Measurements from ENCODE around the gene TRIB2. TPM values are rescaled to one million over a fixed set of nuclear protein-coding genes. Genes with fewer than 3 reads are reported as not detected.
A peak's percentile ranks its signal among the peaks of the same experiment; 100 is the strongest.

Gene TRIB2
- total and polyA plus RNA-seq, 9 of the 15 experiments (the other 6 are each of a cell fraction or from before 2014, with no cell fraction given), result 9.0 to 39.0 (median 26.3) TPM

DNA sequence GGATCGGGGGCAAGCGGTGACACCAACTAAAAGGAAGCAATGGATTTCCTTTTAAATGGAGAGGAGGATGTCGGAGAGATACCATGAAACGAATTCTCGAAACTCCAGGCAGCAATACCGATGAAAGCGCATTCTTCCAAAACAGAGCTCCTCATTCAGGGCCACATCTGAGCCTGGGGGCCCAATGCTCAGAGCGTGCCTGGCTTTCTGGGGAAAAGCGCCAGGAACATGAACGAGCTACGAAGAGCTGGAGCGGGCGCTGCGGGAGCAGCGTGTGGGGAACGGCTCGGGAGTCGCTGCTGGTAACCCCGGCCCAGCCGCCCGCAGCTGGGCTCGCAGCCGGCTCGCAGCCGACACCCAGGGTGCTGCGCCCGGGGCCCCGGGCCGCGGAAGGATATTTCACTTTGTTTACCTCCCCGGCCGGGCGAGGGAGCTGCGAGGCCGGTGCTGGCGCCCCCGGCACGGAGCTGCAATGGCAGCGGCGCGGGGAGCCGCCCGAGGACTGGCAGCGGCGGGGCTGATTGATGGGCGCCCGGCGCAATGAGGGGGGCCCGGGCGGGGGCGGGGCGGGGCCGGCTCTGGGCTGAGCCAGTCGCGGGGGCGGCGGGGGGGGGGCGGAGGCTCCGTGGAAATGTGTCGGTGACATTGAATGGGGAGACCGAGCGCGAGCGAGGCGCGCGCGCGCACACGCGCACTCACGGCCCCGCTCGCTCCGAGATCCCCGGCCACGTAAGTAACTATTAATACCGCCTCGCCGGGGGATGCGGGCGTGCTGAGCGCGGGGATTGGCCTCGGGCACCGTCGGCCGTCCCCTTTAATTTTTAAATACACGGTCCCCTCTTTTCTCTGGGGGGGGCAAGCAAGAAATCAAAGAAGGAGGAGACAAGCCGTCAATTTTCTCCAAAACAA lies at the start of gene TRIB2 (continued):
- TF ChIP-seq ZBTB11 (CRISPR knock-in tag; IDR thresholded peaks at IDR 0.05) (peak in 1 of 3 experiments; percentile 48; a peak in 1 of 6 replicates), NFRKB (IDR thresholded peaks at IDR 0.05; ENCODE audit: low read depth) (peak; percentile 12; the same call in 1 of the 2 replicates), PHF8 (IDR thresholded peaks at IDR 0.05; ENCODE audit: borderline replicate concordance, low read length) (peak; percentile 64; the same call in 1 of the 2 replicates), TAF1 (IDR thresholded peaks at IDR 0.05; ENCODE audit: control insufficient read depth, extremely low read depth, insufficient read depth, low read length, severe bottlenecking) (peak; percentile 52), ZNF436 (CRISPR knock-in tag; IDR thresholded peaks at IDR 0.05) (no peak), MTA3 (IDR thresholded peaks at IDR 0.05; ENCODE audit: borderline replicate concordance) (peak; percentile 55; the same call in 1 of the 2 replicates), NBN (IDR thresholded peaks at IDR 0.05; ENCODE audit: low read depth) (0 out of 2 replicates have a peak, but pooled peaks have one; percentile 43), TFAP4 (CRISPR knock-in tag; IDR thresholded peaks at IDR 0.05; ENCODE audit: borderline replicate concordance) (0 out of 2 replicates have a peak, but pooled peaks have one; percentile 31), SREBF1 (IDR thresholded peaks at IDR 0.05; ENCODE audit: borderline replicate concordance, low read depth, low read length) (0 out of 2 replicates have a peak, but pooled peaks have one; percentile 41), SMARCC2 (IDR thresholded peaks at IDR 0.05; ENCODE audit: low read depth) (peak; percentile 22; the same call in 1 of the 2 replicates), CC2D1A (IDR thresholded peaks at IDR 0.05) (0 out of 2 replicates have a peak, but pooled peaks have one; percentile 1), FOXA3 (CRISPR knock-in tag; conservative IDR thresholded peaks at IDR 0.05 in 1 of 2, IDR thresholded peaks at IDR 0.05 in 1 of 2) (0 out of 4 replicates have a peak, but pooled peaks of 1 of the 2 experiments have one; percentile 33), CBX5 (IDR thresholded peaks at IDR 0.05; ENCODE audit: borderline replicate concordance, low read depth) (no peak)
- TF ChIP-seq, protein P1, sequence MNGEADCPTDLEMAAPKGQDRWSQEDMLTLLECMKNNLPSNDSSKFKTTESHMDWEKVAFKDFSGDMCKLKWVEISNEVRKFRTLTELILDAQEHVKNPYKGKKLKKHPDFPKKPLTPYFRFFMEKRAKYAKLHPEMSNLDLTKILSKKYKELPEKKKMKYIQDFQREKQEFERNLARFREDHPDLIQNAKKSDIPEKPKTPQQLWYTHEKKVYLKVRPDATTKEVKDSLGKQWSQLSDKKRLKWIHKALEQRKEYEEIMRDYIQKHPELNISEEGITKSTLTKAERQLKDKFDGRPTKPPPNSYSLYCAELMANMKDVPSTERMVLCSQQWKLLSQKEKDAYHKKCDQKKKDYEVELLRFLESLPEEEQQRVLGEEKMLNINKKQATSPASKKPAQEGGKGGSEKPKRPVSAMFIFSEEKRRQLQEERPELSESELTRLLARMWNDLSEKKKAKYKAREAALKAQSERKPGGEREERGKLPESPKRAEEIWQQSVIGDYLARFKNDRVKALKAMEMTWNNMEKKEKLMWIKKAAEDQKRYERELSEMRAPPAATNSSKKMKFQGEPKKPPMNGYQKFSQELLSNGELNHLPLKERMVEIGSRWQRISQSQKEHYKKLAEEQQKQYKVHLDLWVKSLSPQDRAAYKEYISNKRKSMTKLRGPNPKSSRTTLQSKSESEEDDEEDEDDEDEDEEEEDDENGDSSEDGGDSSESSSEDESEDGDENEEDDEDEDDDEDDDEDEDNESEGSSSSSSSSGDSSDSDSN (IDR thresholded peaks at IDR 0.05; ENCODE audit: borderline replicate concordance in 1 of 2, low read depth in 2 of 2, low read length in 2 of 2), result 0 out of 4 replicates have a peak, but pooled peaks have one; percentile 68 to 82
- TF ChIP-seq, protein P2, sequence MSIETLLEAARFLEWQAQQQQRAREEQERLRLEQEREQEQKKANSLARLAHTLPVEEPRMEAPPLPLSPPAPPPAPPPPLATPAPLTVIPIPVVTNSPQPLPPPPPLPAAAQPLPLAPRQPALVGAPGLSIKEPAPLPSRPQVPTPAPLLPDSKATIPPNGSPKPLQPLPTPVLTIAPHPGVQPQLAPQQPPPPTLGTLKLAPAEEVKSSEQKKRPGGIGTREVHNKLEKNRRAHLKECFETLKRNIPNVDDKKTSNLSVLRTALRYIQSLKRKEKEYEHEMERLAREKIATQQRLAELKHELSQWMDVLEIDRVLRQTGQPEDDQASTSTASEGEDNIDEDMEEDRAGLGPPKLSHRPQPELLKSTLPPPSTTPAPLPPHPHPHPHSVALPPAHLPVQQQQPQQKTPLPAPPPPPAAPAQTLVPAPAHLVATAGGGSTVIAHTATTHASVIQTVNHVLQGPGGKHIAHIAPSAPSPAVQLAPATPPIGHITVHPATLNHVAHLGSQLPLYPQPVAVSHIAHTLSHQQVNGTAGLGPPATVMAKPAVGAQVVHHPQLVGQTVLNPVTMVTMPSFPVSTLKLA (conservative IDR thresholded peaks at IDR 0.05), result 0 out of 4 replicates have a peak, but pooled peaks of 1 of the 2 experiments have one; percentile 29
